Endothelial cell (in vitro differentiated cells): Measurements from ENCODE around the gene FNDC1. TPM values are rescaled to one million over a fixed set of nuclear protein-coding genes. Genes with fewer than 3 reads are reported as not detected.

Experiments used
- DNase-seq: peaks from one replicate; pipeline ENCODE4 v3.0.0; 2021; ENCODE audit warnings: low spot score
- H3K27ac Mint-ChIP-seq: one replicate; pipeline ENCODE4 v1.8.0; 2021; ENCODE audit warnings: mixed read lengths, inconsistent platforms; ENCODE audit not compliant: unreplicated experiment
- H3K27me3 Mint-ChIP-seq: one replicate; pipeline ENCODE4 v1.8.0; 2021; ENCODE audit warnings: mild to moderate bottlenecking, moderate library complexity, mixed read lengths, inconsistent platforms; ENCODE audit not compliant: unreplicated experiment
- H3K36me3 Mint-ChIP-seq: one replicate; pipeline ENCODE4 v1.8.0; 2021; ENCODE audit warnings: mild to moderate bottlenecking, low read depth, mixed read lengths, inconsistent platforms; ENCODE audit not compliant: unreplicated experiment
- H3K4me1 Mint-ChIP-seq: one replicate; pipeline ENCODE4 v1.8.0; 2021; ENCODE audit warnings: mild to moderate bottlenecking, mixed read lengths, inconsistent platforms; ENCODE audit not compliant: unreplicated experiment
- H3K4me3 Mint-ChIP-seq: one replicate; pipeline ENCODE4 v1.8.0; 2021; ENCODE audit warnings: mild to moderate bottlenecking, mixed read lengths, inconsistent platforms; ENCODE audit not compliant: unreplicated experiment
- H3K9me3 Mint-ChIP-seq: one replicate; pipeline ENCODE4 v1.8.0; 2021; ENCODE audit warnings: mixed read lengths, inconsistent platforms; ENCODE audit not compliant: unreplicated experiment
- total RNA-seq: library from RNA; stranded (reverse); fragmentation: NEBNext Ultra II Directional; extraction: Animal tissue kit (Norgen Biotek cat#: 25700); gene quantifications from one replicate; pipeline ENCODE4 v1.2.1, GENCODE V29; 2021; ENCODE audit not compliant: unreplicated experiment
- TF ChIP-seq, protein P1 (sequence below): fragments of 200-600 bp; sonication (generic); IDR thresholded peaks from one replicate; pipeline ENCODE4 v1.5.0; 2021; ENCODE audit warnings: antibody characterized with exemption; ENCODE audit not compliant: unreplicated experiment

Gene FNDC1
- total RNA-seq, 1 donor from 2014 or later, result 1.2 TPM

DNA sequence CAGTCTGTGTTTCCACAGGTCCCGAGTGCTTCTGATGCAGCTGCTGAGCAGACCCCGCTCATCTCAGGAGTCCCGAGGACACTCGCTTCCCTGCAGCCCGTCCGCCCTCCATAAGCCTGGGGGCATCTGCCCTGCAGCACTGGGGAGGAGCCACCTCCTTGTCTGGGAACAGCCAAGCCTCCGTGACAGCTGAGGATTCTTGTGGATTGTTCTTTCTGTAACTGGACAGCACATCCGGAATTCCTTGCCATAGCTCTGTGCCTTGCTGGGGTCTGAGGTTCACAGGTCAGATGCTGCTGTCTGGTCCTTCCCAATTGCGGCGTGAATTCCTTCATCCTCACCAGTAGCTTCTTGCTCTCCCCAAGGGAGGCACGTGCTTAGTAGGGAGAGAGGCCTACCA, 38.4 kb upstream of the FNDC1 start:
- Mint-ChIP-seq H3K9me3 (no peaks in the 10 kb centered on the region), H3K4me1 (peaks cover 4% of the 10 kb centered on the region), H3K27me3 (peaks cover 4% of the 10 kb centered on the region), H3K4me3 (no peak overlapping the region), H3K27ac (no peak overlapping the region), H3K36me3 (no peaks in the 10 kb centered on the region)
- no peak for DNase-seq
- TF ChIP-seq, protein P1, sequence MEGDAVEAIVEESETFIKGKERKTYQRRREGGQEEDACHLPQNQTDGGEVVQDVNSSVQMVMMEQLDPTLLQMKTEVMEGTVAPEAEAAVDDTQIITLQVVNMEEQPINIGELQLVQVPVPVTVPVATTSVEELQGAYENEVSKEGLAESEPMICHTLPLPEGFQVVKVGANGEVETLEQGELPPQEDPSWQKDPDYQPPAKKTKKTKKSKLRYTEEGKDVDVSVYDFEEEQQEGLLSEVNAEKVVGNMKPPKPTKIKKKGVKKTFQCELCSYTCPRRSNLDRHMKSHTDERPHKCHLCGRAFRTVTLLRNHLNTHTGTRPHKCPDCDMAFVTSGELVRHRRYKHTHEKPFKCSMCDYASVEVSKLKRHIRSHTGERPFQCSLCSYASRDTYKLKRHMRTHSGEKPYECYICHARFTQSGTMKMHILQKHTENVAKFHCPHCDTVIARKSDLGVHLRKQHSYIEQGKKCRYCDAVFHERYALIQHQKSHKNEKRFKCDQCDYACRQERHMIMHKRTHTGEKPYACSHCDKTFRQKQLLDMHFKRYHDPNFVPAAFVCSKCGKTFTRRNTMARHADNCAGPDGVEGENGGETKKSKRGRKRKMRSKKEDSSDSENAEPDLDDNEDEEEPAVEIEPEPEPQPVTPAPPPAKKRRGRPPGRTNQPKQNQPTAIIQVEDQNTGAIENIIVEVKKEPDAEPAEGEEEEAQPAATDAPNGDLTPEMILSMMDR, result no peak

DNA sequence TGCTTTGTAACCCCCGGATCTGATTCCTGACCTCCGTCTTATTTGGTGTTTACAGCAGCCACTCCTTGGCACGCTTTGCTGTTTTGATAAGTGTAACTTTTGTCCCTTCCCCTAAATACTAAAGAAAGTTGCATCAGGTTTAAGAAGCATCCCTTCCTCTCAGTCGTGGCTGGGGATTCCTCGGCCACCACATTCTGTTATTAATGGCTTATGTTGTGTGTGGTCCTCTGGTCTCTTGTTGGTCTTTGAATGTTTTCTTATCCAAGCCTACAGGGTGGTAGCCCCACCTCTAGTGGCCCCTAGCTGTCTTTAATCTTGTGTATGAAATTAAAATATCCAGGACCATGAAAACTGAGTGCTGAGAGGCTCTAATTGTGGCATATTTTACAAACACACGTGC, 37.5 kb upstream of the FNDC1 start:
- Mint-ChIP-seq H3K27ac (no peak overlapping the region), H3K27me3 (peaks cover 4% of the 10 kb centered on the region), H3K36me3 (no peaks in the 10 kb centered on the region), H3K4me1 (peaks cover 4% of the 10 kb centered on the region), H3K9me3 (no peaks in the 10 kb centered on the region), H3K4me3 (no peak overlapping the region)
- TF ChIP-seq, protein P1, result no peak
- DNase-seq, result no peak

DNA sequence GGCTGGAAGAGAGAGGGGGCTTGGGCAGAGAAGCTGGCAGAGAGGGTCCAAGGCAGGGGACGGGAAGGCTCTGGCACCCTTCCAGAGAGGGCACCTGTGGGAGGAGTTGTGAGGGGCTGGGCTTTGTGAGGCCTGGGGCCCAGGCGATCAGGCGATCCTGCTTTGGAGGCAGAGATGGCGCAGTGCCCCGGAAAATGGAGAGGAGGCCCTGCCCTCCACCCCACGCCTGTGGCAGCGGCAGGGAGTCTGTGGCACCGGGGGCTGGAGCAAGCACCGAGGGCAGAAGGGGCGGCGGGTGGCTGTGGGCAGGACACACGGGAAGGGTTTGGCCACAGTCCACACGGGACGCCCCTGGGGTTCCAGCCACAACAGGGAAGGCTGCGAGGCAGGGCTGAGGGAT, 36.5 kb upstream of the FNDC1 start:
- Mint-ChIP-seq H3K9me3 (no peaks in the 10 kb centered on the region), H3K4me1 (peaks cover 4% of the 10 kb centered on the region), H3K4me3 (no peak overlapping the region), H3K36me3 (no peaks in the 10 kb centered on the region), H3K27ac (no peak overlapping the region), H3K27me3 (peaks cover 4% of the 10 kb centered on the region)
- DNase-seq, result no peak
- TF ChIP-seq, protein P1, result no peak

DNA sequence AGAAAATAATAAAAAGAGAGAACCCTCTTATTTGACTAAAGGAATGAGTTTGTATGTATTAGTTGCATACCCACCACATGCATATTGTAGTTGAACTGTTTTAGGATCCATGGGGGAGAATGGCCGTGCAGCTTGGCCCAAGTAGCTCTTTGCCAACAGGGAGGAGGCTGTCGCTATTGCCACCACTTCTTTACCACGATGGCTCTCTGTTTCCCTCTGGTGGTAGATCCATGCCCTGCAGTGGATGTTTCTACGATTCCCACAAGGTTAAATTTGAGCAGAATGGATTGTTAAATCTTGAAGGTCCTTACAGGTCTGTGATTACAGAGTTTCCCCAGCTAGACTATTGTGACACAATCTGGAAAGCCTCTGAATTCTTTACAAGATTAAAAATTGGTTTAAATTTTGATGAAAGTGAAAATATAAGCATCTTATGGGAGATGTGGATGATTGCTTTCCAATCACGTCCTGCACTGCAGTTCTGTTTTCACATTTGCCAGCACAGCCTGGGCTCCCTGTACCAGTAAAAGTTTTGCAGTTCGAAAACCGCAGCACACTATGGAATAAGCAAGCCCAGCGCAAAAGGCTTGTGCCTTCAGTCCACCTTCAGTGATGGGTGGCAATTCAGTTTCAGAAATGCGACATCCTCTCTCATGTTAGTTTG, 34.4 kb upstream of the FNDC1 start:
- Mint-ChIP-seq H3K27me3 (peaks cover 1% of the 10 kb centered on the region), H3K9me3 (no peaks in the 10 kb centered on the region), H3K4me3 (no peak overlapping the region), H3K36me3 (no peaks in the 10 kb centered on the region), H3K27ac (no peak overlapping the region), H3K4me1 (peaks cover 4% of the 10 kb centered on the region)
- peak; percentile 79 for DNase-seq
- TF ChIP-seq, protein P1, result peak; percentile 77

DNA sequence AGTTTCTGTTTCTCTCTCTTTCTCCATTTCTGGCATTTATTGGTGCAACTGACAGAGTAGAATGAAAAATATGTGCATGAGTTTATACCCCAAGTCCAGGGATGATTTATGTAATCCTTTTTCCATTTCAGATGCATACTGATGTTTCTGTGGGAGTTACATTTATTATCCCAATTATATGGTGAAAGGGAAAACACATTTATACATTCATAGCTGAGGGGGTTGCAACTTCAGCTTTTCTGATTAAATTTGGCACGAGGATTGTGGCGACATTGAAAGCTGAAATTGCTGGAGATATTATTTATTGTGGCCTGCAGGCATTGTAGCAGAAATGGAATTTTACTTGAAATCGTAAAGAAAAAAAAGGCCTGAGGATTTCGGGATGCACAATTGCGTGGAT, 31.5 kb upstream of the FNDC1 start:
- no peaks in the 10 kb centered on the region for H3K36me3 Mint-ChIP-seq
- DNase-seq, result no peak
- H3K27ac Mint-ChIP-seq, result no peak overlapping the region
- TF ChIP-seq, protein P1, result no peak
- H3K9me3 Mint-ChIP-seq, result no peaks in the 10 kb centered on the region
- H3K4me1 Mint-ChIP-seq, result peaks cover 4% of the 10 kb centered on the region
- no peak overlapping the region for H3K4me3 Mint-ChIP-seq
- H3K27me3 Mint-ChIP-seq, result peaks cover 1% of the 10 kb centered on the region
